ENCODE data around the gene SRXN1.

DNA sequence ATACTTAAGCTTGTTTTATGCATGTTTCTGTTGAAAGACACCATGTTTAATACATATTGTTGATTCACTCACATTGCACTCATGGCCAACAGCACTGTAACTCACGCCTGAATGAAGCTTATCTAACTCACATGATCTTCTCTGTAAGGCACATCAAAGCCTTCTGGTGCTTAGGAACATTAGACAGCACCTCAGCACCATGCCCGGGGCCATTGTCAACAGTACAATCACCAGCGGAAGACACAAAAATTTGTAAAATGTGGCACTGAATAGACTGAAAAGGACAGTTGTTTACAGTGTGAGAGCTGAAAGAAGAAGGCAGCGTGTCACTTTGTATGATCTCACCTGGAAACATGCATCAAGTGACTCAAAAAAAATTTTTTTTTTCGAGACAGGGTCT lies 34.0 kb downstream of the SRXN1 start:
- TF ChIP-seq KDM1A (IDR thresholded peaks at IDR 0.05; ENCODE audit: low read depth) (no peak), POLR2A (IDR thresholded peaks at IDR 0.05; ENCODE audit: low read length) (no peak), CBX2 (IDR thresholded peaks at IDR 0.05; ENCODE audit: borderline replicate concordance, low read depth) (no peak), BHLHE40 (IDR thresholded peaks at IDR 0.05; ENCODE audit: low read depth, low read length) (no peak), JUNB (IDR thresholded peaks at IDR 0.05) (no peak)
- TF ChIP-seq, protein P1, sequence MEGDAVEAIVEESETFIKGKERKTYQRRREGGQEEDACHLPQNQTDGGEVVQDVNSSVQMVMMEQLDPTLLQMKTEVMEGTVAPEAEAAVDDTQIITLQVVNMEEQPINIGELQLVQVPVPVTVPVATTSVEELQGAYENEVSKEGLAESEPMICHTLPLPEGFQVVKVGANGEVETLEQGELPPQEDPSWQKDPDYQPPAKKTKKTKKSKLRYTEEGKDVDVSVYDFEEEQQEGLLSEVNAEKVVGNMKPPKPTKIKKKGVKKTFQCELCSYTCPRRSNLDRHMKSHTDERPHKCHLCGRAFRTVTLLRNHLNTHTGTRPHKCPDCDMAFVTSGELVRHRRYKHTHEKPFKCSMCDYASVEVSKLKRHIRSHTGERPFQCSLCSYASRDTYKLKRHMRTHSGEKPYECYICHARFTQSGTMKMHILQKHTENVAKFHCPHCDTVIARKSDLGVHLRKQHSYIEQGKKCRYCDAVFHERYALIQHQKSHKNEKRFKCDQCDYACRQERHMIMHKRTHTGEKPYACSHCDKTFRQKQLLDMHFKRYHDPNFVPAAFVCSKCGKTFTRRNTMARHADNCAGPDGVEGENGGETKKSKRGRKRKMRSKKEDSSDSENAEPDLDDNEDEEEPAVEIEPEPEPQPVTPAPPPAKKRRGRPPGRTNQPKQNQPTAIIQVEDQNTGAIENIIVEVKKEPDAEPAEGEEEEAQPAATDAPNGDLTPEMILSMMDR (IDR thresholded peaks at IDR 0.05): no peak
- TF ChIP-seq, protein P2, sequence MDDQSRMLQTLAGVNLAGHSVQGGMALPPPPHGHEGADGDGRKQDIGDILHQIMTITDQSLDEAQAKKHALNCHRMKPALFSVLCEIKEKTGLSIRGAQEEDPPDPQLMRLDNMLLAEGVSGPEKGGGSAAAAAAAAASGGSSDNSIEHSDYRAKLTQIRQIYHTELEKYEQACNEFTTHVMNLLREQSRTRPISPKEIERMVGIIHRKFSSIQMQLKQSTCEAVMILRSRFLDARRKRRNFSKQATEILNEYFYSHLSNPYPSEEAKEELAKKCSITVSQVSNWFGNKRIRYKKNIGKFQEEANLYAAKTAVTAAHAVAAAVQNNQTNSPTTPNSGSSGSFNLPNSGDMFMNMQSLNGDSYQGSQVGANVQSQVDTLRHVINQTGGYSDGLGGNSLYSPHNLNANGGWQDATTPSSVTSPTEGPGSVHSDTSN (IDR thresholded peaks at IDR 0.05): no peak

All from A549 (cell line).